Stimulated activated CD4-positive, alpha-beta T cell treated with anti-CD3 and anti-CD28 coated beads, Interleukin-1b, Interleukin-23, amount 100 ng/mL, for 4 hours (primary cell): ENCODE data around the gene SKI.
A peak's percentile ranks its signal among the peaks of the same experiment; 100 is the strongest.

ENCODE experiments used
- DNase-seq, 2 donors: peaks; one replicate each; pipeline ENCODE4 v3.0.0-alpha.2; 2020; ENCODE audit warnings: low read depth in 2 of 2

Gene SKI

GRCh38 chr1:2274929-2275475 is 46.9 kb downstream of the SKI start:
- DNase-seq: no peak

- no peak for DNase-seq
These were observed 47.8 kb downstream of the SKI start for GRCh38 chr1:2275796-2276536.

- no peak for DNase-seq
These were observed 48.9 kb downstream of the SKI start for GRCh38 chr1:2276803-2277580.

GRCh38 chr1:2277741-2278488 is 49.8 kb downstream of the SKI start:
- no peak for DNase-seq

- DNase-seq: no peak
These were observed 50.6 kb downstream of the SKI start for GRCh38 chr1:2278591-2279209.

- no peak for DNase-seq
These were observed 51.1 kb downstream of the SKI start for GRCh38 chr1:2279210-2279639.

- no peak for DNase-seq
These were observed 51.7 kb downstream of the SKI start for GRCh38 chr1:2279817-2280216.

- DNase-seq: no peak
These were observed 54.6 kb downstream of the SKI start for GRCh38 chr1:2282556-2283270.

- DNase-seq: no peak
These were observed 55.4 kb downstream of the SKI start for GRCh38 chr1:2283371-2283990.

GRCh38 chr1:2283991-2284895 is 56.1 kb downstream of the SKI start:
- DNase-seq: no peak

- no peak for DNase-seq
These were observed 56.8 kb downstream of the SKI start for GRCh38 chr1:2284932-2285331.

- no peak for DNase-seq
These were observed 58.8 kb downstream of the SKI start for GRCh38 chr1:2286923-2287322.

- no peak for DNase-seq
These were observed 59.5 kb downstream of the SKI start for GRCh38 chr1:2287649-2288048.

GRCh38 chr1:2288311-2288710 is 60.2 kb downstream of the SKI start:
- DNase-seq: no peak

GRCh38 chr1:2288816-2289536 is 60.9 kb downstream of the SKI start:
- DNase-seq: no peak

- no peak for DNase-seq
These were observed 61.5 kb downstream of the SKI start for GRCh38 chr1:2289607-2290006.

GRCh38 chr1:2290171-2290578 is 62.1 kb downstream of the SKI start:
- no peak for DNase-seq

- DNase-seq: peak; percentile 64 to 74
These were observed 62.7 kb downstream of the SKI start for GRCh38 chr1:2290595-2291510.
